Activated T-helper 1 cell treated with Interleukin-2 at 50 U/mL for 16 hours (primary cell): ENCODE results near the gene PIGN.

Source experiments
- DNase-seq: peaks from one replicate; pipeline ENCODE4 v3.0.0-alpha.2; 2020; ENCODE audit warnings: low read depth

The PIGN gene

DNA sequence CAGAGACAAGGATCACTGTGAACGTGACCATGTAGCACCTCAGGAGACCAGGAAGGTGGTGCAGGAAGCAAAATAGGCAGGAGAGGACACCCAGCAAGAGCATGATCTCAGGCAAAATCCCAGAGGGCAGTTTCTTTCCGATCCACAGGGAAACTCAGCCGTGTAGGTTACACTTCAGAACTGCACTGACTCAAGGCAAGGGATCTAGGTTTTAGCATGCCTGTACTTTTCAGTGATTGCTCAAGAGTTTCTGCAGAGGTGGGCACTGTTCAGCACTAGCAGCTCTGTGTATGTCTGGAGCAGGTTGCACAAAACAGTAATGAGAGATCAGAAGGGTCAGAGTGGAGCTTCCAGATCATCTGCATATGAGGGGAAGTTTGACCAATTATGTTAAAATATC, 177.3 kb downstream of the PIGN start:
- no peak for DNase-seq

- DNase-seq: no peak
Measured at GRCh38 chr18:62001396-62001795, 185.5 kb downstream of the PIGN start.

DNA sequence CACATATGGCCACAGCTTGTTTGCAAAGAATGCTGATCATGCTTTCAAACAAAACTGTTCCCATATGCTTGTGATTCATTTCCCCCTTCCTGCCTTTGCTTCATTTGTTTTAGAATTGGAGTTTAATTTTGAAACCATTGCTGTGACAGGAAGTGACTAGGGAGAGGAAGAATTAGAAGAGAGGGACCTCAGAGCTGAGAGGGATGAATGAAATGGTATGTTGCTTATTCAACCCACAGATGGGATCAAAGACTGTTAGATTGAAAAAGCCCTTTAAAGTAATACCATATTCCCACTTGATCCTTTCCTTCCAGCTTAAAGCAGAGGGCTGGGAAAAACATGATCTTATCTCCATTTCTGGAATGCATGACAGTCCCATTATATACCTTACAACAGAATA, 187.9 kb downstream of the PIGN start:
- DNase-seq: no peak

- DNase-seq: no peak
Measured at GRCh38 chr18:61998335-61998734, 188.5 kb downstream of the PIGN start.

- no peak for DNase-seq
Measured at GRCh38 chr18:61995618-61996017, 191.2 kb downstream of the PIGN start.

DNA sequence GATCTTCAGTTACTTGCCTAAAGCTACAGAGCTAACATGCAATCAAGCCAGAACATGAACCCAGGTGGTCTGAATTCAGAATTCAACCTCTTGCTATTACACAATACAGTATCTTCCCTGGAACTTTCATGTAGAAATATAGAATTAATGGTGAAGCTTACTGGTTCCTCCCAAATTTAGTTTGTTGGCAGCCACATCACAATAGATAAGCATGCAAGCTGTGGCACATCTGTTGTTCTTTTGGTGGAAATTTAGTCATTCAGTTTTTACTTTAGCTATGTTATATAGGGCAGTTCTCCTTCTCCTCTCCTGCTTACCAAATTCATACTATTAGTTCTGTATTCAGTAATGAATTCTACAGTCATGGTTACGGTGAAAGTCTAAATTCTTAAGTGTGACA, 193.0 kb downstream of the PIGN start:
- no peak for DNase-seq

- DNase-seq: no peak
Measured at GRCh38 chr18:61992923-61993322, 193.9 kb downstream of the PIGN start.

DNA sequence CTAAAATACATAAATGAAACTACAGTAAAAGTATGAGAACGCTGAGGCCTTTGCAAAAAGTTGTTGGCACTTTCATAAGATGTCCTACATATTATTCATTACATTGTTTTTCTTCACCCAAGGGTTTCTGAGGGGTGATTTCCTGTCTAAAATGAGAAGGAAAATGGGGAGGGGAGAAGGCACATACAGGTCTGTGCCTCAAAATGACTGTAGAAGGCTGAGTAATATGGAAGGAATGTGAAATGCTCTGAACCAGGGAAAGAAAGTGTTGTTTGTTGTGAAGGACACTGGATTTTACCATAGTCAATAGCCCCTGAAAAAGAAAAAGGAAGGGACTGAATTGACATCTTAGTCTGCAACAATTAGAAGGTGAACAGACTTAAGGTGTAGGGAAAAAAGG, 194.6 kb downstream of the PIGN start:
- DNase-seq: no peak

DNA sequence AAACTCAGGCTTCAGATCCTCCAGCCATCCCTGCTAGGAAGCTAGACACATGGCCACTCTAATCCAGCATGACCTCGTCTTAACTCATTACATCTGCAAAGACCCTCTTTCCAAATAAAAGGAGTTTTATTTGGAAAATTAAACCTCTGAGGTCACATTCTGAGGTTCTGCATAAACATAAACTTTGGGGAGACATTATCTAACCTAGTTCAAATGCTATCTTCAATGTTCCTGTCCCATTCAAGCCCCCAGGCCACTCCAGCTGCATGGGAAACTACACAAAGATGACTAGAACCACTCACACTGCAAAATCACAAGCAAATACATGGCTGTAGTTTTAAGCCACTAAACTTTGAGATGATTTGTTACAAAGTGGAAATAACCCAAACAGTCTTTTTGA, 195.0 kb downstream of the PIGN start:
- no peak for DNase-seq

DNA sequence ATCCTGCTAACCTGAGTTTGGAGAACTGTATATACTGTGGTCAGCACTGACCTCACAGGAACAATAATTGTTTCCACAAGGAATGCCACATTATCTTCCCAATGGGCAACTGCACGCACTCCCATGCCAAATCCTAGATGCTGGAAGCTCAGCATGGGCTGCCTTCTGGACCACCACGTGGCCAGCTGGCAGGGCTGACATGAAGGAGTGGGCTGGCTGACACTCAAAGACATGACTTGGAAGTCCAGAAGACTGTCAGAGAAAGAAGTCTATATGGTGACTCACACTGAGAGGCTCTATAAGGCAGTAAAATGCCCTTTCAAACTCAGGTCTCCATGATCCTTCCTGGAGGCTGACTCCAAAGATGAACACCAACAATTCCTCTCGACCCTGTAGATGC, 195.7 kb downstream of the PIGN start:
- no peak for DNase-seq
